ENCODE measurements around the gene LRRC8A.
"Not testable (repeated sequence)": the region's sequence is repeated elsewhere in the genome, so short reads cannot be mapped to it uniquely, and the experiment has no call there.

The LRRC8A gene

DNA sequence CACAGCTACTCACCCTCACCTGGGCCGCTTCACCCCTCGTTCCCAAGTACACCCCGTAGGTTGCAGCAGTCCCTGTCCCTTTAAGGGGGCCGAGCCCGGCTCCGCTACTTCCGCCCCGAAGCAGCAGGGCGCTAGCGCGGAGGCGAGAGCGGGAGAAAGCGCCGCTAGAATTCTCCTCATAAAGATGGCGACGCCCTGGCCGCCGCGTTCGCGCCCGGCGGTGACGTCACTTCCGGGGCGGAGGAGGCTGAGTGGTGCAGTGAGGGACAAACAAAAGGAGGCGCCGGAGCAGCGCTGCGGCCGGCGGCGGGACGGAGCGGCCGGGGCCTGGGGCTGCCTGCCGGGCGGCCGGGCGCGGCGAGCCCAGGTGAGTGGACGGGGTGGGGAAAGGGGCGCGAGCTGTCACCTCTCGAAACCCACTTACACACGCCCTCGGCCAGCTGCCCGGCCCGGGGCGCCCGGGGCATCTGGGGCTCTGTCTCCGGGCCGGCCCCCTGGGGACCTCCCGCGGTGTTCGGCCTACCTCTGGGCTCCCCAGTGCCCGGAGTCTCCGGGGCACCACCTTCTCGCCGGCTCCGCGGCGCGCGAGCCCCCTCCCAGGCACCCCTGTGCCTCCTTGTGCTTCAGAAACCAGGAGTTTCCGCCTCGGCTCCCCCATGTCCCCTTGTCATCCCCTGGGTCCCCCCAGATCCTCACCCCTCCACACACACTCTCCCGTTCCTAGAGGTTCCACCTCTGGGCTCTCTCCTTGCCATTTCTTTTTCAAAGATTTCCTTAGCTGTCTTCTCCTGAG, at the start of gene LRRC8A, which contains the start of gene KYAT1:
LRRC8A (plus strand) TSS at position 250 of the 793 bp plus-strand sequence. CDS start 25,032 bp downstream, outside the sequence.
KYAT1 (minus strand) TSS at position 67 of the 793 bp plus-strand sequence. CDS start 36,545 bp downstream, outside the sequence.
- peak; percentile 97 for DNase-seq

DNA sequence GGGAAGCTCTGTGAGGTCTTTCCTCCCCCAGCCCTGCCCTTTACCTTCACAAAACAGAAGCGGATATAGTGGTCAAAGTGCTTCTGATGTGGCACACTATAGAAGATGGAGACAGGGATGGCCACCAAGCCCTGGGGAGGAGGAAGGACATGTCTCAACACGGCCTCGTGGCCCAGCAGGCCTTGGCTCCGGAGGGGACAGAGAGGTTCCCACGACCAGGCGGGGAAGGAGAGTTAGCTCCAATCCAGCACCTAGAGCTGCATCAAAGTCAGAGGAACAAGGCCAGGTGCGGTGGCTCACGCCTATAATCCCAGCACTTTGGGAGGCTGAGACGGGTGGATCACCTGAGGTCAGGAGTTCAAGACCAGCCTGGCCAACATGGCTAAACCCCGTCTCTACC, 48.2 kb upstream of the LRRC8A start:
- DNase-seq = no peak

DNA sequence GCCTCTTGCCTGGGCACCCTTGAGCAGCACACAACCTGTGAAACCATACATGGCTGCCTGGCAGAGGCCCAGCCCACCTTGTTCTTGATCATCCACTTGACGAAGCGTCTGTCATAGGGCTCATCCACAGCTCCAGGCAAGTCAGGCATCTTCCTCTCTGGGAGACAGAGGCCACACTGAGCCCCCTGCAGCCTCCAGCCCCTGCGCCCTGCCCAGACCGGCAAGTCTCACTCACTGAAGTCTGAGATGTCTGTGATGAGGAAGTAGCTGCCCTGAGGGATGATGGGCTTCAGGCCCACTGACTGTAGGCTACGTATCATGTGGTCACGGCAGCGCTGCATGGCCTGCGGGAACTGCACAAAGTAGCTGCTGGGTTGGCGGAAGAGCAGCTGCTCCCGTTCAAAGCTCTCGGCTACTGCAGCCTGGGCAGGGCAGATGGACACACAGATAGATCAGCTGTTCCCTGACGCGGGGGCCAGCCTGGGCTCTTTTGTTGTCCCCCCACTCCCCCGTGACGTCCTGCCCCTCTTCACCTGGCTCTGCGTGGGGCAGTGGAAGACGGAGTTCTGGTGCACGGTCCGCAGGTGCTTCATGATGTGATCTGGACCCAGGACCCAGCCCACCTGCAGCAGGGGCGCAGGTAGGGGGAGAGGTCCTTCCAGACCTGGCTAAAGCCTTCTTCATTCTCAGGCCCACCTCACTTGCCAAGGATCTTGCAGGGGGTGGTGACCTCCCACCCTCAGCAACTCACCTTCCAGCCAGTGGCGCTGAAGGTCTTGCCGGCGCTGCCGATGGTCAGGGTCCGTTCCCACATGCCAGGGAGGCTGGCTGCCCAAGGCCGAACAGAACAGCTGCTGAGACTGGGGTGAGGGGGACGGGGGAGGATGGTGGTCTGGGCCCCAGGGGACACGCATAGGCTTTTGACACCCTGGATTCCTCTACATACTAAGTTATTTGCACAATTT, 46.4 kb upstream of the LRRC8A start:
- DNase-seq = no peak

DNA sequence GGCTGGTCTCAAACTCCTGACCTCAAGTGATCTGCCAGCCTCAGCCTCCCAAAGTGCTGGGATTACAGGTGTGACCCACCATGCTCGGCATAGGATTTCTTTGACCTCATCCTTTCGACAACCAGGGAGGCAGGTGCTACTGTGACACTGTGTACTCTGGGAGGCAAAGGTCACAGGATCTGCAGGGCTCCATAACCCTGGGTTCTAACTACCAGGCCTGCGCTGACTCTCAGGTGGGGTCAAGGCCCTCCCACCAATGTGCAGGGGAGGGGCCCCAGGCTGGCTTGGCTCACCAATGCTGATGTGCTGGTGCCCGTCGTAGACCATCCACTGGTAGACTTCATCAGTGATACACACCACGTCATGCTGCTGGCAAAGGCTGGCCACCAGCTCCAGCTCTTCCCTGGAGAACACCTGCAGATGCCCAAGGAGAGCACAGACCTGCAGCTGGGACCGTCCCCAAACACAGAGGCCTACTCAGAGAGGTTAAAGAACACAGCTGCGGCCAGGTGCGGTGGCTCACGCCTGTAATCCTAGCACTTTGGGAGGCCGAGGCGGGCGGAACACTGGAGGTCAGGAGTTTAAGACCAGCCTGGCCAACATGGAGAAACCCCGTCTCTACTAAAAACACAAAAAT, 45.3 kb upstream of the LRRC8A start:
- DNase-seq = no peak

DNA sequence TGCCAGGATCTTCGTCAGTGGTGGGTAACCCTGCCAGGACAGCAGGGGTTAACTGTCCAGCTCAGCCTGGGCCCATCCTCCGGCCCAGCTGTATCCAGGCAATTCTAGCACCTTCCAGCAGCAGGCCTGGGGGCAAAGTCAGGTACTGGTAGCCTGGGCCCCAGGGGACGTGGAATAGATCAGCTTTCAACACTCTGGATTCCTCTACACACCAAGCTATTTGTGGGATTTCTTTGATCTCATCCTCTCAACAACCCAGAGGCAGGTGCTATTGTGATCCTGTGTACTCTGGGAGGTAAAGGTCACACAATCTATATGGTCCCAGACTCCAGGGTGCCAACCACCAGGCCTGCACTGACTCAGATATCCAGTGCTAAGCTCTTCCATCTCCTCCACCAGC, 43.6 kb upstream of the LRRC8A start:
- DNase-seq = no peak

DNA sequence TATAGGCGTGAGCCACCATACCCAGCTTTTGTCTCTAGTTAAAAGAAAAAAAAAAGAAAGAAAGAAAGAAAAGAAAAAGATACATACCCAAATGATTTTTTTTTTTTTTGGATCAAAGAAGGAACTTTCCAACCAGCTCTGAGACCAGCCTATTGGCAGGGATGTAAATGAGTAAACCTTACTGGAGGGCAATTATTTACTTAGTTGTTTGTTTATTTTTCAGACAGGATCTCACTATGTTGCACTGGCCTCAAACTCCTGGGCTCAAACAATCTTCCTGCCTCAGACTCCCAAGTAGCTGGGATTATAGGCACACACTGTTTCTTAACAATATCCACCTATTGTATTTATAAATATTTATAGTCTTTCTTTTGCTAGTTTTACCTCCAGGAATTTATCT, 41.4 kb upstream of the LRRC8A start:
- no peak for DNase-seq

DNA sequence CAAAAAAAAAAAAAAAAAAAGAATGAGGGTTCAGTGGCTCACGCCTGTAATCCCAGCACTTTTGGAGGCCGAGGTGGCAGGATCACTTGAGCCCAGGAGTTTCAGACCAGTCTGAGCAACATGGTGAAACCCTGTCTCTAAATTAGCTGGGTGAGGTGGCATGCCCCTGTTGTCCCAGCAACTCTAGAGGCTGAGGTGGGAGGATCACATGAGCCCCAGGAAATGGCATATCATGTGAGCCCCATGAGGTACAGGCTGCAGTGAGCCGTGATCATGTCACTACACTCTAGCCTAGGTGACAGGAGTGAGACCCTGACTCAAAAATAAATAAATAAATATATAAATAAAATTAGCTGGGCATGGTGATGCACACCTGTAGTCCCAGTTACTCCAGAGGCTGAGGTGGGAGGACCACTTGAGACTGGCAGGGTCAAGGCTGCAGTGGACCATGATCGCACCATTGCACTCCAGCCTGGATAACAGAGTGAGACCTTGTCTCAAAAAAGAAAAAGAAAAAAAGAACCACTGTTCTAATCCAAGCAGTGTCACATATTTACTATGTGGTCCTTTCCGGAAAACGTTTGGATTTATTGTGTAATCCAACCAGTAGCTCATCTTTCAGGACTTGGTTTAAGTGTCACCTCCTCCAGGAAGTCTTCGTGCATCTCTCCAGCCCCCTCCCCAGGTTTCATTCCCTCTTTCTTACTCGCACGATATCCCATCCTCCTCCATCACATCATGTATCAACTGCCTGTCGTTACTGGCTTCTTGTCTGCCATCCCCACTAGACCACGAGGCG, 40.0 kb upstream of the LRRC8A start:
- no peak for DNase-seq

DNA sequence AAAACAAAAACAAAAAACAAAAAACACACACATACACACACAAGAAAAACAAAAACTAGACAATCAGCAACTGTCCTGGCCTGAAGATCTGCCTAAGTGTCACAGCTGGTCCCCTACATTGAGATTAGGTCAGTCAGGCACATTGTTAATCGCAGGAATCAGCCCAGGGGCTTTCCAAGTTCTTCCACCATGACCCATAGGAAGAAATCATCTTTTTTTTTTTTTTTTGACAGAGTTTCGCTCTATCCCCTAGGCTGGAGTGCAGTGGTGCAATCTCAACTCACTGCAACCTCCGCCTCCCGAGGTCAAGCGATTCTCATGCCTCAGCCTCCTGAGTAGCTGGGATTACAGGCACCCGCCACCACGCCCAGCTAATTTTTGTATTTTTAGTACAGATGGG, 38.8 kb upstream of the LRRC8A start:
- DNase-seq = not testable (repeated sequence)

DNA sequence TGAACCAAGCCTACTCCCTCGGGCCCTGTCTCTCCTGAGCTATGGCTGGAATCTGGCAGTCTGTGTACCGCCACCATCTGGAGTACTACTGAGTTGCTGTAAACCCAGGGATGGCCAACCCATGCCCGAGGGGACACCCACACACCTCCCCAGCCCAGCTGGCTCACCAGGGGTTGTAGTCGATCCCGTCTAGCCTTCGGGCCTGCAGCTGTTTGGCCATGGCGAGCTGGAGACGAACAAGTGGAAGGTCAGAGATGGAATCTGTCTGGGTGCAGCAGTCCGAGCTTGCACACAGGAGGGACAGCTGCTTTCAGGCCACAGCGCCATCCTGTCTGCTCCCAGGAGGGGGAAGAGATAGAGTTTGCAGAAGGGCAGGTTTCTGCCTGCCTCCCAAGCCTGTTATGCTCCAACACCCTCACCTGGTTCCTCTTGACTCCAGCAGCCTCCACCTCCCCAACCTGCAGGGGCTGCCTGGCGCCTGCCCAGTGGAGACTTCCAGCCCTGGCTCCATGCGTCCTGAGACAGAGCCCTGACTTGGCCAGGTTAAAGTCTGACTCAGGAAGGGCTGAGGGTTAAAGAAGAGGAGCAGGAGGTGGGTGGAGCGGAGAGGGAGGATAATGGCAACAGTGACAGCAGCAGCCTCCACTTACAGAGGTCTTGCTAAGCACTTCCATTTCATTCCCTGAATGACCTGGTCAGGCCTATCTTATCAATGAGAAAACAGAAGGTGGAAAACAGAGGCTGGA, 36.6 kb upstream of the LRRC8A start:
- DNase-seq = peak; percentile 93

DNA sequence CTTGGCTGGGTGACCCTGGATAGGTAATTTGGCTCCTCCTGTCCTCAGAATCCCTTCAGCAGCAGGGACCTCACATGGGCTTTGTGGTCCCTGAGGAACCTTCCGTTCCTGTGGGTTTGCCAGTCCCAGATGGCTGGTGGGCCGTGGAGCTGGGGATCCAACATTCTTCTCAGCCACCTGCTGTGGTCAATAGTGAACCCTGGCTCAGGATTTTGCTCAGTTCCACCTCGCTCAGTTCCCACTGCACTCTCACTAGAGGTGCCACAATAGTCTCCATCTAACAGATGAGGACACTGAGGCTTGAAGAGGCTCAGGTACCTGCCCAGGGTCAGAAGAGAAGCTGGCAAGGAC, 35.3 kb upstream of the LRRC8A start:
- DNase-seq = no peak

DNA sequence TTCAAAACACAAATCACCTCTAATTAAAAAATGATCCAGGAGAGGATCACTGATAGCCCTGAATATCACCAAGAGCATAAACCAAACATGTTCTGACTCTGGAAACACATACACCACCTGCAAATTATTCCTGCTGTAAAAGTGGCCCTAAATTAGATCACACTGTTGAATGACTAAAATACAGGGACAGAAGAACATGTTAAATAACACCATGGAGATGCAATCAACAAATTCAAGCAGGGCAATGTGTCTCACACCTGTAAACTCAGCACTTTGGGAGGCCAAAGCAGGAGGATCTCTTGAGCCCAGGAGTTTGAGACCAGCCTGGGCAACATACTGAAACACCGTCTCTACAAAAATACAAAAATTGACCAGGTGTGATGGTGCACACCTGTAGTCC, 34.1 kb upstream of the LRRC8A start:
- no peak for DNase-seq

DNA sequence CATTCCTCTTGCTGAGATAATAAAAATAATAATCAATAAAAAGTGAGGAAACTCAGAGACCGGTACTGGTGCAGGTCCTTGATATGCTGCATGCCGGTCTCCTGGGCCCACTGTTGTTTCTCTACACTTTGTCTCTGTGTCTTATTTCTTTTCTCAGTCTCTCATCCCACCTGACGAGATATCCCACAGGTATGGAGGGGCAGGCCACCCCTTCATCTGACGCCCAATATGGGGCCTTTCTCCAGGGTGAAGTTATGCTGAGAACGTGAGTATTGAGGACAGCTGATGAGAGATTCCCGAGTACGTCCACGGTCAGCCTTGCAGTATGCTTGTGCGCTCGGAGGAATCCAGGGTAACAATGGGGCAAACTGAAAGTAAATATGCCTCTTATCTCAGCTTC, 30.9 kb upstream of the LRRC8A start:
- DNase-seq = not testable (repeated sequence)

DNA sequence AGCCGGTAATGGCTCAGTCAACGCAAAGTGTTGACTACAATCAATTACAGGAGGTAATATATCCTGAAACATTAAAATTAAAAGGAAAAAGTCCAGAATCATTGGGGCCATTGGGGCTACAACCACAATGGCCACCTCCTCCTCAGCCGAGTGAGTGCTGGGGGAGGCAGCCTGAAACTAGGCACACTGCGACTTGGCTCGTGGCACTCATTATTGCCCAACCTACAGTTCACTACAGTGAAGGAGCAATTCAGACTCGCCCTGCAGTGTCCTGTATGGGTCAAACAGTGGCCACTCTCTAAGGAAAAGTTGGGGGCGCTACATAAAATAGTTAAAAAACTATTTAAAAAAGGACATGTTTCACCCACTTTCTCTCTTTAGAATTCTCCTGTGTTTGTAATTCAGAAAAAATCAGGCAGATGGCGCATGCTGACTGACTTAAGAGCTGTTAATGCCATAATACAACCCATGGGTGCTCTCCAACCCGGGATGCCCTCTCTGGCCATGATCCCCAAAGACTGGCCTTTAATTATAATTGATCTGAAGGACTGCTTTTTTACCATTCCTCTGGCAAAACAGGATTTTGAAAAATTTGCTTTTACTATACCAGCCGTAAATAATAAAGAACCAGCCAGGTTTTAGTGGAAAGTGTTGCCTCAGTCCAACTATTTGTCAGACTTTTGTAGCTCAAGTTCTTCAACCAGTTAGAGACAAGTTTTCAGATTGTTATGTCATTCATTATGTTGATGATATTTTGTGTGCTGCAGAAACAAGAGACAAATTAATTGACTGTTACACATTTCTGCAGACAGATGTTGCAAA, 29.9 kb upstream of the LRRC8A start:
- not testable (repeated sequence) for DNase-seq

DNA sequence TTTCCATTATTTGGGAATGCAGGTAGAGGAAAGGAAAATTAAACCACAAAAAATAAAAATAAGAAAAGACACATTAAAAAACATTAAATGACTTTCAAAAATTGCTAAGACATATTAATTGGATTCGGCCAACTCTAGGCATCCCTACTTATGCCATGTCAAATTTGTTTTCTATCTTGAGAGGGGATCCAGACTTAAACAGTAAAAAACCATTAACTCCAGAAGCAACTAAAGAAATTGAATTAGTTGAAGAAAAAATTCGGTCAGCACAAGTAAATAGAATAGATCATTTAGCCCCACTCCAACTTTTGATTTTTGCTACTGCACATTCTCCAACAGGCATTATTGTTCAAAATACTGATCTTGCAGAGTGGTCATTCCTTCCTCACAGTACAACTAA, 29.3 kb upstream of the LRRC8A start:
- not testable (repeated sequence) for DNase-seq

DNA sequence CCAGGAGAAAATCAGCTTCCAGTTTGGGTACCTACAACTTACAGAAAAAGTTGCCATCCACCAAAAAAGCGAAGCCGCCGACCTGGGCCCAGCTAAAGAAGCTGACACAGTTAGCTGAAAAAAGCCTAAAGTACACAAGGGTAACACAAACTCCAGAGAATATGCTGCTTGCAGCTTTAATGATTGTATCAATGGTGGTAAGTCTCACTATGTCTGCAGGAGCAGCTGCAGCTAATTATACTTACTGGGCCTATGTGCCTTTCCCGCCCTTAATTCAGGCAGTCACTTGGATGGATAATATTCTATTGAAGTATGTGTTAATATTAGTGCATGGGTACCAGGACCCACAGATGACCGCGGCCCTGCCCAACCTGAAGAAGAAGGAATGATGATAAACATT, 27.5 kb upstream of the LRRC8A start:
- not testable (repeated sequence) for DNase-seq

DNA sequence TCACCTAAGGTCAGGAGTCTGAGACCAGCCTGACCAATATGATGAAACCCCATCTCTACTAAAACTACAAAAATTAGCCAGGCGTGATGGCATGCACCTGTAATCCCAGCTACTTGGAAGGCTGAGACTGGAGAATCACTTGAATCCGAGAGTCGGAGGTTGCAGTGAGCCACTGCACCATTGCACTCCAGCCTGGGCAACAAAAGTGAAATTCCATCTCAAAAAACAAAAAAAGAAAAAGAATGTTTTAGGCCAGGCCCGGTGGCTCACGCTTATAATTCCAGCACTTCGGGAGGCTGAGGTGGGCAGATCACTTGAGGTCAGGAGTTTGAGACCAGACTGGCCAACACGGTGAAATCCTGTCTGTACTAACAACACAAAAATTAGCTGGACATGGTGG, 23.5 kb upstream of the LRRC8A start:
- not testable (repeated sequence) for DNase-seq

DNA sequence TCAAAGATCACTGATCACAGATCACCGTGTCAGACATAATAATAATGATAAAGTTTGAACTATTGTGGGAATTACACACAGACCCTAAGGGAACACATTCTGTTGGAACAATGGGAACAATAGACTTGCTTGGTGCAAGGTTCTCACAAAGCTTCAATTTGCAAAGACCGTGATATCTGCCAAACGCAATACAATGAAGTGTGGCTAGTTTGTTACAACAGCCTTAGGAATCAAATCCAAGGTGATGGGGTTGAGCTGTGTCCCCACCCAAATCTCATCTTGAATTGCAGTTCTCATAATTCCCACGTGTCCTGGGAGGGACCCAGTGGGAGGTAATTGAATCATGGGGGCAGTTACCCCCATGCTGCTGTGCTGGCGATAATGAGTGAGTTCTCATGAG, 21.0 kb upstream of the LRRC8A start:
- DNase-seq = no peak

DNA sequence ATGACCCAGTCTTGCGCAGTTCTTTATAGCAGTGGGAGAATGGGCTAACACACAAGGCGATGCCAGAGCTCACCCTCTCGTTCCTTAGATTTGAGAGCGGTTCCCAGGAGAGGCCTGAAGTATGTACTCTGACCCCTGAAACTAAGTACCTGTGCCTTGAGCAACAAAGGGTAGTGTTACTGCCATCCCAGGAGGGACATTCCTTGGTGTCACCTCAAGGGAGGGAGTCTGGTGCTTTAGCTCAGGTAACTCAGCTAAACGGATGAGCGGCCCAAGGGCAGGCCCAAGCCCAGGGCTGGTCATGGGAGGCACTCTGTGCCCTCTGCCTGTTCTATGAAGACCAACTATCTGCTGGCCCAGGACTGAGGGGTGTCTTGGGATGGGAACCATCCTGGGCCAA, 20.4 kb upstream of the LRRC8A start:
- no peak for DNase-seq

DNA sequence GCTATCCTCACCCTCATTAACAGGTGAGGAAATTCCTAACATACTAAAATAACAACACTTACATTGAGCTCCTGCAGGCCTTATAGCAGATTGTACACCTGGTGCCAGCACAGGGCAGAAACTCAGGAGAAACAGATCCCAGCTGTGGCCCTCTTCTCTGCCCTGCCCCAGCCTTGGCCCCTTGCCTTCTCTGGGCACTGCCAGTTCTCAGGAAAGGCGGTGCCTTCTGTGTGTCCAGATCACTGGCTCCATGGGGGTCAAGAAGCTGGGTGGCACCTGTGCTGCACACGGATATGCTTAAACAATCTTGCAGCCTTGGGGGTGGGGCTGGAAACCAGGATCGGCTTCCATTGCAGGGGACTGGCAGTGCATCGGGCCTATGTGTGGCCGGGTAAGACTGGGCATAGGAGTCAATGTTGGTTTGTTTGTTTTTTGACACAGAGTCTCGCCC, 19.5 kb upstream of the LRRC8A start:
- DNase-seq = no peak

DNA sequence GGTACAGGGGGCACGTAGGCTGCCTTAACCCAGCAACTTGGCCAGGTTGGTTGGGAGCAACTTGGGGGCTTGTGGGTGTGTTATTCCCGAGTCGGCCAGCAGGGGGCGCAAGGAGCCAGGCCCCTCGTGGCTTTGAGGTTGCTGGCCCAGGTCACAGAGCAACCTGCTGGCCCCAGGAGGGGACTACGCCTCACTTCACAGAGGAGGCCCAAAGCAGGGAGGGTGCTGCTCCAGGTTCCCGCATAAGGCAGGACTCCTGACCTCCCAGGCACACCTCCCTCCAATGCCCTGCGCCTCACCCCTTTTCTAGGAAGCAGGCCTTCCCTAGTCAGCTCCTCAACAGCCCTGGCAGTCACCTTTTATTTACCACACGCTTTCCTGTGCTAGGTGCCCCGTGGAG, 18.3 kb upstream of the LRRC8A start:
- no peak for DNase-seq
